K562 (cell line): ENCODE data around the gene COL6A2.

Experiments used
- CBX1 ChIP-seq: sonication (generic); IDR thresholded peaks from 2 replicates; pipeline ENCODE4 v1.6.1; 2016; ENCODE audit warnings: antibody characterized with exemption, low read depth, mild to moderate bottlenecking
- RBBP5 ChIP-seq: fragments of 200-600 bp; sonication (generic); IDR thresholded peaks from 2 replicates; pipeline ENCODE4 v1.6.1; 2012; ENCODE audit warnings: borderline replicate concordance, mild to moderate bottlenecking, low read length, control low read depth, inconsistent platforms; ENCODE audit not compliant: insufficient read depth, poor library complexity, severe bottlenecking
- REST ChIP-seq, 2 experiments: fragments of 450-650 bp; formaldehyde crosslinking in 1 of 2; IDR thresholded peaks; 2 replicates each; pipeline versions ENCODE4 v1.4.0 to v1.6.1; 2014 to 2020; ENCODE audit warnings: mild to moderate bottlenecking in 2 of 2, borderline replicate concordance in 1 of 2, low read depth in 1 of 2
- RFX1 ChIP-seq: fragments of 450-650 bp; IDR thresholded peaks from 2 replicates; pipeline ENCODE4 v1.6.1; 2016; ENCODE audit warnings: mild to moderate bottlenecking, moderate library complexity
- TCF7 ChIP-seq: sonication (generic); IDR thresholded peaks from 2 replicates; pipeline ENCODE4 v1.6.1; 2016; ENCODE audit warnings: antibody characterized with exemption, borderline replicate concordance
- ZNF785 ChIP-seq: fragments of 250-450 bp; sonication (Bioruptor Pico); IDR thresholded peaks from 2 replicates; pipeline ENCODE4 v1.4.0; 2020; ENCODE audit warnings: mild to moderate bottlenecking

GRCh38 chr21:46111193-46111571 lies 13.3 kb downstream of the COL6A2 start:
- TF ChIP-seq RBBP5 (no peak), ZNF785 (CRISPR knock-in tag) (no peak), CBX1 (no peak), REST (IDR thresholded peaks at IDR 0.05; ENCODE audit: borderline replicate concordance) (no peak), REST (CRISPR knock-in tag; IDR thresholded peaks at IDR 0.05; ENCODE audit: low read depth) (no peak), TCF7 (no peak), RFX1 (no peak)
